ENCODE measurements around the gene CD302. TPM values are rescaled to one million over a fixed set of nuclear protein-coding genes. Genes with fewer than 3 reads are reported as not detected.
"Not testable (repeated sequence)": the region's sequence is repeated elsewhere in the genome, so short reads cannot be mapped to it uniquely, and the experiment has no call there.

The CD302 gene
- total RNA-seq, 1 donor from 2014 or later: 10.8 TPM

GRCh38 chr2:159758239-159758638 lies 39.8 kb downstream of the CD302 start:
- intact Hi-C loops (cut with DNase I): no loop called here
- DNase-seq (ENCODE audit: low spot score): no peak

GRCh38 chr2:159755788-159756187 lies 42.2 kb downstream of the CD302 start:
- DNase-seq (ENCODE audit: low spot score): no peak
- intact Hi-C loops (cut with DNase I): no loop called here

- intact Hi-C loops (cut with DNase I): no loop called here
- no peak for DNase-seq (ENCODE audit: low spot score)
These were observed 43.0 kb downstream of the CD302 start for GRCh38 chr2:159755014-159755413.

- DNase-seq (ENCODE audit: low spot score): no peak
- intact Hi-C loops (cut with DNase I): no loop called here
These were observed 44.2 kb downstream of the CD302 start for GRCh38 chr2:159753797-159754196.

- intact Hi-C loops (cut with DNase I): no loop called here
These were observed 47.1 kb downstream of the CD302 start for GRCh38 chr2:159750873-159751272.

GRCh38 chr2:159748089-159748488 lies 49.9 kb downstream of the CD302 start:
- intact Hi-C loops (cut with DNase I): no loop called here
- no peak for DNase-seq (ENCODE audit: low spot score)

More at GRCh38 chr2:159750873-159751272, 47.1 kb downstream of the CD302 start:
- DNase-seq (ENCODE audit: low spot score): no peak

- DNase-seq (ENCODE audit: low spot score); intact Hi-C loops (cut with DNase I): not testable (repeated sequence)
These were observed 52.8 kb downstream of the CD302 start for GRCh38 chr2:159745237-159745636.

- intact Hi-C loops (cut with DNase I): no loop called here
- no peak for DNase-seq (ENCODE audit: low spot score)
These were observed 53.6 kb downstream of the CD302 start for GRCh38 chr2:159744363-159744762.

- DNase-seq (ENCODE audit: low spot score): no peak
- intact Hi-C loops (cut with DNase I): no loop called here
These were observed 55.2 kb downstream of the CD302 start for GRCh38 chr2:159742846-159743245.

- DNase-seq (ENCODE audit: low spot score): no peak
- intact Hi-C loops (cut with DNase I): no loop called here
These were observed 59.3 kb downstream of the CD302 start for GRCh38 chr2:159738509-159739390.

- intact Hi-C loops (cut with DNase I): no loop called here
These were observed 60.1 kb downstream of the CD302 start for GRCh38 chr2:159737917-159738296.

GRCh38 chr2:159737292-159737916 lies 60.6 kb downstream of the CD302 start:
- DNase-seq (ENCODE audit: low spot score): no peak
- intact Hi-C loops (cut with DNase I): no loop called here

More at GRCh38 chr2:159737917-159738296, 60.1 kb downstream of the CD302 start:
- peak; percentile 77 for DNase-seq (ENCODE audit: low spot score)

GRCh38 chr2:159736048-159736447 lies 62.0 kb downstream of the CD302 start:
- DNase-seq (ENCODE audit: low spot score): no peak
- intact Hi-C loops (cut with DNase I): no loop called here

GRCh38 chr2:159735648-159736047 lies 62.4 kb downstream of the CD302 start:
- no peak for DNase-seq (ENCODE audit: low spot score)
- intact Hi-C loops (cut with DNase I): no loop called here

- no peak for DNase-seq (ENCODE audit: low spot score)
- intact Hi-C loops (cut with DNase I): no loop called here
These were observed 69.4 kb downstream of the CD302 start for GRCh38 chr2:159728629-159729028.

GRCh38 chr2:159725713-159726112 lies 72.3 kb downstream of the CD302 start:
- DNase-seq (ENCODE audit: low spot score): no peak
- intact Hi-C loops (cut with DNase I): no loop called here

GRCh38 chr2:159724795-159725572 lies 73.0 kb downstream of the CD302 start:
- DNase-seq (ENCODE audit: low spot score); intact Hi-C loops (cut with DNase I): not testable (repeated sequence)

- intact Hi-C loops (cut with DNase I): no loop called here
- no peak for DNase-seq (ENCODE audit: low spot score)
These were observed 75.4 kb downstream of the CD302 start for GRCh38 chr2:159722580-159722979.

- intact Hi-C loops (cut with DNase I): no loop called here
- DNase-seq (ENCODE audit: low spot score): no peak
These were observed 77.3 kb downstream of the CD302 start for GRCh38 chr2:159720676-159721075.
